Fibroblast of lung (primary cell): ENCODE measurements around the gene HMOX2.

Source experiments
- EZH2 ChIP-seq: IDR thresholded peaks from 2 replicates; pipeline ENCODE4 v1.5.1; 2012; ENCODE audit warnings: low read length, control low read depth, mild to moderate bottlenecking; ENCODE audit errors: missing control alignments
- TF ChIP-seq, protein P1 (sequence below), 2 donors: IDR thresholded peaks in 1 of 2; conservative IDR thresholded peaks in 1 of 2; 1 replicate in 1 of 2; 2 replicates in 1 of 2; pipeline ENCODE4 v1.5.1; 2011 to 2012; ENCODE audit warnings: low read length in 2 of 2, control low read depth in 1 of 2, inconsistent platforms in 1 of 2, low read depth in 1 of 2, mild to moderate bottlenecking in 1 of 2

DNA sequence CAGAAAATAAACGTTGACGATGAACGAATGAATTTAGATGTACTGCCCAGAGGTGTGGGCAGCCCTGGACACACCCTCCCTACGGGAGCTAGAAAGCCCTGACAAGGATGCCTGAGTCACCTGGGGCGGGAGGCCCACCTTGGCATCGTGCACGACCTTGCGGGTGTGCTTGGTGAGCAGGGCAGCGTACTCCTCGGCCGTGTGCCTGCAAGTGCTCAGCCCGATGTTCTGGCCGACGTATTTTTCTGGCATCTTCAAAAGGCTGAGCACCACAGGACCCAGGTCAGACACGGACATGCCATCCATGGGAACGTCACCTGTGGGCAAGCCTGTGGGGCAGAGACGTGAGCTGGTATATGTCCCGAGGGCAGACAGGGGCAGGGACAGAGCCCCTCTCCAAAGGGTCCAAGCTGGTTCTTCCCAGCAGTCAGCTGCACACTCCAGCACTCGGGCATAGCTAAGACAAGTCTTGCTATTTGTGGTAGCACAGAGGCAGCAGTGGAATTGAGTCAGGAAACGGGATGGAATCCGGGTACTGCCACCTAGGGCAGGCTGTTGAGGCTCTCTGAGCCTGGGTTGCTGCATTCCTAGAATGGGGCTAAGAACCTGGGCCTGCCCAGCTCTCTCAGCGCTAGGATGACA is 12.6 kb upstream of the HMOX2 start:
- TF ChIP-seq, protein P1, sequence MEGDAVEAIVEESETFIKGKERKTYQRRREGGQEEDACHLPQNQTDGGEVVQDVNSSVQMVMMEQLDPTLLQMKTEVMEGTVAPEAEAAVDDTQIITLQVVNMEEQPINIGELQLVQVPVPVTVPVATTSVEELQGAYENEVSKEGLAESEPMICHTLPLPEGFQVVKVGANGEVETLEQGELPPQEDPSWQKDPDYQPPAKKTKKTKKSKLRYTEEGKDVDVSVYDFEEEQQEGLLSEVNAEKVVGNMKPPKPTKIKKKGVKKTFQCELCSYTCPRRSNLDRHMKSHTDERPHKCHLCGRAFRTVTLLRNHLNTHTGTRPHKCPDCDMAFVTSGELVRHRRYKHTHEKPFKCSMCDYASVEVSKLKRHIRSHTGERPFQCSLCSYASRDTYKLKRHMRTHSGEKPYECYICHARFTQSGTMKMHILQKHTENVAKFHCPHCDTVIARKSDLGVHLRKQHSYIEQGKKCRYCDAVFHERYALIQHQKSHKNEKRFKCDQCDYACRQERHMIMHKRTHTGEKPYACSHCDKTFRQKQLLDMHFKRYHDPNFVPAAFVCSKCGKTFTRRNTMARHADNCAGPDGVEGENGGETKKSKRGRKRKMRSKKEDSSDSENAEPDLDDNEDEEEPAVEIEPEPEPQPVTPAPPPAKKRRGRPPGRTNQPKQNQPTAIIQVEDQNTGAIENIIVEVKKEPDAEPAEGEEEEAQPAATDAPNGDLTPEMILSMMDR (conservative IDR thresholded peaks at IDR 0.05 in 1 of 2, IDR thresholded peaks at IDR 0.05 in 1 of 2; ENCODE audit: low read depth in 1 of 2, low read length in 2 of 2) = no peak
- TF ChIP-seq EZH2 = no peak
